Smooth muscle cell (in vitro differentiated cells): ENCODE data around the gene RCAN1. TPM values are rescaled to one million over a fixed set of nuclear protein-coding genes. Genes with fewer than 3 reads are reported as not detected.

Source experiments
- DNase-seq: peaks from one replicate; lab custom pipeline; 2025; ENCODE audit not compliant: unreplicated experiment; lab: John Stamatoyannopoulos, UW
- H2AFZ ChIP-seq: fragments of 200-600 bp; sonication (generic); 2 replicates; pipeline ENCODE4 v1.6.0; 2016; ENCODE audit warnings: antibody characterized with exemption, low read depth, mild to moderate bottlenecking
- H3F3A ChIP-seq: fragments of 200-600 bp; sonication (generic); 2 replicates; pipeline ENCODE4 v1.6.0; 2017; ENCODE audit warnings: antibody characterized with exemption, low read depth
- H3K27ac ChIP-seq: fragments of 200-600 bp; sonication (generic); 2 replicates; pipeline ENCODE4 v1.5.1; 2016; ENCODE audit warnings: low read depth, mild to moderate bottlenecking
- H3K27me3 ChIP-seq: fragments of 200-600 bp; sonication (generic); 2 replicates; pipeline ENCODE4 v1.6.1; 2016; ENCODE audit warnings: low read depth, mild to moderate bottlenecking
- H3K36me3 ChIP-seq: fragments of 200-600 bp; sonication (generic); 2 replicates; pipeline ENCODE4 v1.5.1; 2016; ENCODE audit warnings: low read depth
- H3K4me1 ChIP-seq: fragments of 200-600 bp; sonication (generic); 2 replicates; pipeline ENCODE4 v1.5.1; 2016; ENCODE audit warnings: low read depth
- H3K4me2 ChIP-seq: fragments of 200-600 bp; sonication (generic); 2 replicates; pipeline ENCODE4 v1.6.0; 2016; ENCODE audit warnings: mild to moderate bottlenecking
- H3K4me3 ChIP-seq: fragments of 200-600 bp; sonication (generic); 2 replicates; pipeline ENCODE4 v1.5.1; 2016; ENCODE audit warnings: mild to moderate bottlenecking
- H3K79me2 ChIP-seq: fragments of 200-600 bp; sonication (generic); 2 replicates; pipeline ENCODE4 v1.6.0; 2016; ENCODE audit warnings: low read depth, mild to moderate bottlenecking
- H3K9ac ChIP-seq: fragments of 200-600 bp; sonication (generic); 2 replicates; pipeline ENCODE4 v1.6.0; 2016; ENCODE audit warnings: low read depth
- H3K9me3 ChIP-seq: fragments of 200-600 bp; sonication (generic); replicated peaks from 2 replicates; pipeline ENCODE4 v1.5.1; 2016; ENCODE audit warnings: low read depth
- H4K20me1 ChIP-seq: fragments of 200-600 bp; sonication (generic); 2 replicates; pipeline ENCODE4 v1.6.0; 2016; ENCODE audit warnings: low read depth
- WGBS: methylation state at CpG from one replicate; pipeline ENCODE4 v1.1.7; 2016; ENCODE audit warnings: low lambda C conversion rate; 5-methylcytosine and 5-hydroxymethylcytosine counted together
- polyA plus RNA-seq: library from polyadenylated mRNA; unstranded; fragments of >200 nt; fragmentation: Nextera tagmentation; extraction: Ambion mirVana; gene quantifications from 2 replicates; pipeline ENCODE4 v1.2.1, GENCODE V29; 2016
- total RNA-seq: library from RNA; depleted of rRNA; stranded (reverse); fragments of >200 nt; gene quantifications from 2 replicates; pipeline ENCODE4 v1.2.3, GENCODE V29; 2014
- TF ChIP-seq, protein P1 (sequence below): fragments of 200-600 bp; sonication (generic); IDR thresholded peaks from 2 replicates; pipeline ENCODE4 v1.5.1; 2017; ENCODE audit warnings: borderline replicate concordance, mild to moderate bottlenecking, antibody characterized with exemption; ENCODE audit not compliant: insufficient read depth, poor library complexity, severe bottlenecking

The RCAN1 gene
- total and polyA plus RNA-seq, 2 experiments from 2014 or later: 77.3 to 155 TPM

DNA sequence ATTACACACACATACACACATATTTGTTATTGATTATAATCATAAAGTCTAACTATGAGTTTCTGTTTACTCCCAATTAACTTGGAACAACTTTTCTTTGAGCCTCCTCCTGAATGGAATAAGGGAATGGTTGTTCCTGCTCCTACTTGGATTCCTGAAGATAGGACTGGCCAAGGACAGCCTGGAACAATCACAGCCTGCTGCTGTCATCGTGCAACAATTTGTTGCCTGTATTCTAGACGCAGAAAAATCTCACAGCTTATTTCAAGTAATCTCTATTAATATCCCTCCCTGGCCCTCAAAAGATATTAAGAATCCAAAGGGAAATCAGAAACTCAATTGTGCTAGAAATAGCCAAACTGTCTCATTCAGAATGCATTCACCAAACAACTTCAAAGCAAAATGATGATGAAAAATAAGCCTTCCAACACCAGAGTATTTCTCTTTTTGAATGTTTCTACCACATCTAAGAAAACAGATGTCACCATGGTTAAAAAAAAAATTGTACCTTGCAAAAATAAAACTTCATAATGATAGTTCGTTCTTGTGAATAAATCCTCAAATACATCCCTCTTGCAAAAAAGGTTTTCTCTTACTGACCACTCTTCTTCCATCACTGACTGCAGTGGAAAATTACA is 30.9 kb downstream of the RCAN1 start:
- no peaks in the 10 kb centered on the region for H3F3A ChIP-seq
- H3K4me1 ChIP-seq: no peaks in the 10 kb centered on the region
- WGBS: 69% methylated on average over 3 of the region's 3 CpGs
- no peaks in the 10 kb centered on the region for H4K20me1 ChIP-seq
- no peak for DNase-seq
- peaks cover 2% of the 10 kb centered on the region for H3K36me3 ChIP-seq
- H3K9me3 ChIP-seq: peaks cover 5% of the 10 kb centered on the region
- TF ChIP-seq, protein P1, sequence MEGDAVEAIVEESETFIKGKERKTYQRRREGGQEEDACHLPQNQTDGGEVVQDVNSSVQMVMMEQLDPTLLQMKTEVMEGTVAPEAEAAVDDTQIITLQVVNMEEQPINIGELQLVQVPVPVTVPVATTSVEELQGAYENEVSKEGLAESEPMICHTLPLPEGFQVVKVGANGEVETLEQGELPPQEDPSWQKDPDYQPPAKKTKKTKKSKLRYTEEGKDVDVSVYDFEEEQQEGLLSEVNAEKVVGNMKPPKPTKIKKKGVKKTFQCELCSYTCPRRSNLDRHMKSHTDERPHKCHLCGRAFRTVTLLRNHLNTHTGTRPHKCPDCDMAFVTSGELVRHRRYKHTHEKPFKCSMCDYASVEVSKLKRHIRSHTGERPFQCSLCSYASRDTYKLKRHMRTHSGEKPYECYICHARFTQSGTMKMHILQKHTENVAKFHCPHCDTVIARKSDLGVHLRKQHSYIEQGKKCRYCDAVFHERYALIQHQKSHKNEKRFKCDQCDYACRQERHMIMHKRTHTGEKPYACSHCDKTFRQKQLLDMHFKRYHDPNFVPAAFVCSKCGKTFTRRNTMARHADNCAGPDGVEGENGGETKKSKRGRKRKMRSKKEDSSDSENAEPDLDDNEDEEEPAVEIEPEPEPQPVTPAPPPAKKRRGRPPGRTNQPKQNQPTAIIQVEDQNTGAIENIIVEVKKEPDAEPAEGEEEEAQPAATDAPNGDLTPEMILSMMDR: no peak
- H3K27me3 ChIP-seq: no peaks in the 10 kb centered on the region
- H3K4me2 ChIP-seq: peak overlapping the region; percentile 13
- H3K79me2 ChIP-seq: no peaks in the 10 kb centered on the region
- H3K27ac ChIP-seq: no peak overlapping the region
- H2AFZ ChIP-seq: no peak overlapping the region
- no peak overlapping the region for H3K4me3 ChIP-seq
- H3K9ac ChIP-seq: no peak overlapping the region

DNA sequence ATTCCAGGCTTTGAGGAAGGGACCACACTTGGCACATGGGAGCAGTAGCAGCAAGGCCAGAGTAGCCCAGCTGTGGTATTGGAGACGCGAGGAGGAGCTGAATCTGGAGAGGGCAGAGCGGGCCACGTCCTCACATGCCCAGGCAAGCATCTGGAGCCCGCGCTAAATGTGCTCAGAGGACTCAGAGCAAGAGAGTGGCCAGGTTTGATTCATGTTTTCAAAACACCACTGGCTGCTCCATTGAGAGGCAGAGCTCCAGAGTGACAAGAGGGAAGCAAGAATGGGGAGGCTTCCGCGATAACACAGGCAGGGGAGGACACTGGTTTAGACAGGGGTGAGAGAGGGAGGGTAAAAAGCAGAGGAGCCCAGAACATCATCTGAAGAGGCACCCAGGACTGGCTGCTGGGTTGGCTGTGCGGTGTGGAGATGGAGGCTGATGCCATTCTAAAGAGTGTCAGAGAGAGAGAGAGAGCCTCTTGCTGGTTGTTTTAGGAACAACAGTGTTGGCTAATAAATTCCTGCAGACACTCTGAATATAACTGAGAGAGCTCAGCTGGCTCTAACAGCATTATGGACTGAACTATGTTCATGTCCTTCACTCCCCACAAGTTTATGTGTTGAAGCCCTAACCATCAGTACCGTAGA is 32.3 kb downstream of the RCAN1 start:
- no peak overlapping the region for H2AFZ ChIP-seq
- TF ChIP-seq, protein P1: peak; percentile 43

DNA sequence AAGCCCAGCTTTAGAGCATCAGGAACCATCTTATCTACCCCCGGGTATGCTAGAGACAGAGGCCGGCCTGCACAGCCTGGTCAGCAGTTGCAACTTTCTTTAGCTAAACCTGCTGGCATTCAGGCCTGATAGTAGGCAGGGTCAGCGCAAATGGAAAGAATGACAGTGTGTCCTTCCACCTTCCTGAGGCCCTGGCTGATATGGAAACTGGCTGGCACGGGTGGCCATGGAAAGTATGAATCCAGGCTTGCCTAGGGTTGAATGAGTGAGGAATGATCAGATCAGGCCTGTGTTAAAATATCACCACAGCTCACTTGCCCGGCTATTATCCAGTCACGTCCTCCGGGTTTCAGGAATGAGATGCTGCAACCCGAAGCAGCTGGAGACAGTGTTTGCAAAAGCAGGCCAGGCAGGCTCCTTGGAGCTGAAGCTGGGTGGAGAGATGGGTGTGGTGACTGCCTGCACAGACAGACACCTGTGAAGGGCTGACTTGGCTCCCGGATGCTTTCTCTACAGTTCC is 34.7 kb downstream of the RCAN1 start:
- no peak overlapping the region for H2AFZ ChIP-seq
- no peaks in the 10 kb centered on the region for H3K79me2 ChIP-seq
- H3K4me3 ChIP-seq: no peak overlapping the region
- no peaks in the 10 kb centered on the region for H3F3A ChIP-seq
- no peaks in the 10 kb centered on the region for H4K20me1 ChIP-seq
- H3K27me3 ChIP-seq: no peaks in the 10 kb centered on the region
- peak overlapping the region; percentile 75 for H3K27ac ChIP-seq
- H3K4me2 ChIP-seq: no peak overlapping the region
- 64% methylated on average over 9 of the region's 9 CpGs for WGBS
- peak overlapping the region; percentile 45 for H3K9ac ChIP-seq
- H3K9me3 ChIP-seq: no peaks in the 10 kb centered on the region
- DNase-seq: no peak
- TF ChIP-seq, protein P1: no peak
- no peaks in the 10 kb centered on the region for H3K4me1 ChIP-seq
- H3K36me3 ChIP-seq: no peaks in the 10 kb centered on the region

More for the DNA sequence above, 32.3 kb downstream of the RCAN1 start:
- no peaks in the 10 kb centered on the region for H3F3A ChIP-seq
- 83% methylated on average over 10 of the region's 10 CpGs for WGBS
- H3K27me3 ChIP-seq: no peaks in the 10 kb centered on the region
- H3K4me2 ChIP-seq: no peak overlapping the region
- peaks cover 5% of the 10 kb centered on the region for H3K9me3 ChIP-seq
- no peaks in the 10 kb centered on the region for H4K20me1 ChIP-seq
- no peak overlapping the region for H3K27ac ChIP-seq
- H3K36me3 ChIP-seq: peaks cover 2% of the 10 kb centered on the region
- H3K4me1 ChIP-seq: no peaks in the 10 kb centered on the region
- H3K4me3 ChIP-seq: no peak overlapping the region
- DNase-seq: no peak
- H3K9ac ChIP-seq: no peak overlapping the region
- no peaks in the 10 kb centered on the region for H3K79me2 ChIP-seq

DNA sequence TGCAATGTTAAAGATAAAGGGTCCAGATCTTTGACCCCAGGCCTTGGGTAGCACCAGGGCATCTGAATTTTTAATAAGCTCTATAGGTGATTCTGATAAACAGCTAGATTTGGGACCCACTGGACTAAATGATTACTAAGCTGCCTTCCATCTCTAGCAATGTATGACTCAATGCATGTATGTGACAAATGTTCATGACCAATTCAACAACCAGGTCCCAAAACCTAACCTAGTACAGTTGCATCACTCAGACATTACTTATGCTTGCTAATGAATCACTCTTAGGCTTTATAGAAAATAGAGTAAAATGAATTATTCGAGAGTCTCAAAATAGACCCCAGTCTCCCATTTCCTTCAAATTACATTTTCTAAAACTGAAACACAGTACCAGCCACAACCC is 35.5 kb downstream of the RCAN1 start:
- 77% methylated on average over 1 of the region's 1 CpG for WGBS
- H3K36me3 ChIP-seq: no peaks in the 10 kb centered on the region
- TF ChIP-seq, protein P1: no peak
- no peak overlapping the region for H3K4me3 ChIP-seq
- no peak overlapping the region for H2AFZ ChIP-seq
- peak overlapping the region; percentile 75 for H3K27ac ChIP-seq
- peak overlapping the region; percentile 45 for H3K9ac ChIP-seq
- H3K4me2 ChIP-seq: no peak overlapping the region
- H4K20me1 ChIP-seq: no peaks in the 10 kb centered on the region
- no peaks in the 10 kb centered on the region for H3K9me3 ChIP-seq
- no peaks in the 10 kb centered on the region for H3K4me1 ChIP-seq
- H3K27me3 ChIP-seq: no peaks in the 10 kb centered on the region
- H3K79me2 ChIP-seq: no peaks in the 10 kb centered on the region
- DNase-seq: no peak
- no peaks in the 10 kb centered on the region for H3F3A ChIP-seq
